Globus pallidus (tissue), 1 donor: Measurements from ENCODE around the gene CD83.
"Not testable (repeated sequence)": the region's sequence is repeated elsewhere in the genome, so short reads cannot be mapped to it uniquely, and the experiment has no call there.

Experiments
- DNase-seq: peaks from one replicate; pipeline ENCODE4 v3.0.0-alpha.2; 2015; ENCODE audit warnings: low spot score

Gene CD83, protein sequence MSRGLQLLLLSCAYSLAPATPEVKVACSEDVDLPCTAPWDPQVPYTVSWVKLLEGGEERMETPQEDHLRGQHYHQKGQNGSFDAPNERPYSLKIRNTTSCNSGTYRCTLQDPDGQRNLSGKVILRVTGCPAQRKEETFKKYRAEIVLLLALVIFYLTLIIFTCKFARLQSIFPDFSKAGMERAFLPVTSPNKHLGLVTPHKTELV

DNA sequence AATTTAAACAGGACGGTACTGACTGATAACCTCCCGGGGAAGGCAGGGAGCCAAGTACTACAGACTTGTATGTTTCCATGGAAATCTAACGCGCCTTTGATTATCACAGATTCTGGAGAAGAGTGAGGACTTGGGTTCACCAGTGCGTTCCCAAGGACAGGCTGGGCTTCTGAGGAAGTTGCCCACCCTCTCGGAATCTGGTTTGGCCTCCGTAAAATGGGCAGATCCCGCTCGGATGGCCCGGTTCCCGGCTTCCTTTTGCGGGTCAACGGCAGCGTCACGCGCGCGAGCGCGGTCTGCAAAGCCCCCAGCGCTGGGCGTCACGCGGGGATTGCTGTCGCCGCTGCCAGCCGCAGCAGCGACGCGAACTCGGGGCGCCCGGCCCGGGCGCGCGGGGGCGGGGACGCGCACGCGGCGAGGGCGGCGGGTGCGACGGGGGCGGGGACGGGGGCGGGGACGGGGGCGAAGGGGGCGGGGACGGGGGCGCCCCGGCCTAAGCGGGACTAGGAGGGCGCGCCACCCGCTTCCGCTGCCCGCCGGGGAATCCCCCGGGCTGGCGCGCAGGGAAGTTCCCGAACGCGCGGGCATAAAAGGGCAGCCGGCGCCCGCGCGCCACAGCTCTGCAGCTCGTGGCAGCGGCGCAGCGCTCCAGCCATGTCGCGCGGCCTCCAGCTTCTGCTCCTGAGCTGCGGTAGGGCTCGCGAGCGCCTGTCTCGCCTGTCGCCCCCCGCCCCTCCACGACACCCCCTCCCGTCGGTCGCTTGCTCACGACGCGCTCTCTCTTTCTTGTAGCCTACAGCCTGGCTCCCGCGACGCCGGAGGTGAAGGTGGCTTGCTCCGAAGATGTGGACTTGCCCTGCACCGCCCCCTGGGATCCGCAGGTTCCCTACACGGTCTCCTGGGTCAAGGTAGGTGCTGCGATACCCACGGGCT is at the start of gene CD83:
TSS of gene CD83 (plus strand) at position 615 of the 933 bp plus-strand sequence. CDS start at position 655, 40 bp downstream.
- DNase-seq = peak; percentile 55

GRCh38 chr6:14068133-14068532 is 49.4 kb upstream of the CD83 start:
- DNase-seq = no peak

- DNase-seq = no peak
These were observed 48.9 kb upstream of the CD83 start for GRCh38 chr6:14068623-14069022.

GRCh38 chr6:14070457-14070856 is 47.1 kb upstream of the CD83 start:
- DNase-seq = no peak

DNA sequence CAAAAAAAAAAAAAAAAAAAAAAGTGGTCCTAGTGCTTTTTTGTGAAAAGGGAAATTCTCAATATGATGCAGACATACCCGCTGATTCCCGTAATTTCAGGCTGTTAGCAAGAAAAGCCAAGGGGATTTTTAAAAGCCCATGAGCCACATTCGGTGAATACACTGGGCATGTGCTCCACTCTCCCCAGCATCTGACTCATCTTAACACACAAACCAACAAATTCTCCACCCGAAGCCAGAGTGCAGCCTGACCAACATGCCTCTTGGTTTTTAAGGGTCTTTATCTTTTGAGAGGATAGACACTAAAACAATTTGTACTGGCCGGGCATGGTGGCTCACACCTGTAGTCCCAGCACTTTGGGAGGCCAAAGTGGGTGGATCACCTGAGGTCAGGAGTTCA is 45.5 kb upstream of the CD83 start:
- DNase-seq = no peak

GRCh38 chr6:14073561-14074354 is 43.8 kb upstream of the CD83 start:
- DNase-seq = not testable (repeated sequence)

DNA sequence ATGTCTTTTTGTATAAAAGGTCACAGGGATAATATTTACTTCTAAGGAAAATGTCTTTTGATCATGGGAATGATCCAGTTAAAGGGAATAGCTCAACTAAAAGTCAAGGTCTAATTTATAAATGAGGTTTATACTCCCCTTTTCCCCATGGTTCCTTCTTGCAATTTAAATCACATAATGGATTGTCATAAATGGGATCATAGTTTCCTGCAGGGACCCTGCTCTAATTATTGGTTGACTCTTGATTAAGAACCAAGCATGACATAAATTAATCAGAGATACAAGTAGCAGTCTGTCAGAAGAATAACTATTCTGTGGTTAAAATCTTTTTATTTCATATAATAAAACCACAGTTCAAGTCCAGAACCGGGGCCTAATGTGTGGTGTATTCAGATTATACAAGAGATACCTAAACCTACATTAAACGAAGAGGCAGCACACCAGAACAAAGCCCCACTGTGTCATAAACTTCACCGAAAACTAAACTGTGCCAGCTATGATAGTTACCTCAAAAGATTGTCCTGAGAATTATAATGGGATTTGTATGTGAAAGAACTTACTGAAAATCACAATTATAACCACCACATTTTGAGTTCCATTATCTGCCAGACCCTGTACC is 43.0 kb upstream of the CD83 start:
- DNase-seq = no peak

- DNase-seq = peak; percentile 24
These were observed 42.5 kb upstream of the CD83 start for GRCh38 chr6:14075095-14075503.

- no peak for DNase-seq
These were observed 40.2 kb upstream of the CD83 start for GRCh38 chr6:14077193-14077867.

- DNase-seq = peak; percentile 14
These were observed 38.1 kb upstream of the CD83 start for GRCh38 chr6:14079433-14079832.

DNA sequence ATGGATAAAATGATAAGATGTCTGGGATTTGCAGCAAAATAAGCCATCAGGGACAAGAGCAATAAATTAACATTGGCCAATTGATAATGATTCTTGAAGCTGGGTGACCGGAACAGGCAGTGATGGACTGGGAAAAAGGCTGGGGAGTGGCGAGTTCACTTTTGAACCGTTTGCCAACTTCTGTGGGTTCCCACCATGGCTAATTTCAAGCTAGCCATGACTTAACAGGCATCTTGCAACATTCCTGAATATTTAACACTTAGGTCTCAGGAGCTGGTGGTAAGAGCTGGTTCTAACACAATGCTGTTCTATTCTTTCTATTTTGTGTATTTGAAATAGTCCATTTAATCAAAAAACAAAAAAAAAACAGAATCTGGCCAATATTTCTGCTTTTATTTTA is 37.6 kb upstream of the CD83 start:
- DNase-seq = no peak

- no peak for DNase-seq
These were observed 36.4 kb upstream of the CD83 start for GRCh38 chr6:14081126-14081525.

GRCh38 chr6:14082771-14083170 is 34.8 kb upstream of the CD83 start:
- no peak for DNase-seq

DNA sequence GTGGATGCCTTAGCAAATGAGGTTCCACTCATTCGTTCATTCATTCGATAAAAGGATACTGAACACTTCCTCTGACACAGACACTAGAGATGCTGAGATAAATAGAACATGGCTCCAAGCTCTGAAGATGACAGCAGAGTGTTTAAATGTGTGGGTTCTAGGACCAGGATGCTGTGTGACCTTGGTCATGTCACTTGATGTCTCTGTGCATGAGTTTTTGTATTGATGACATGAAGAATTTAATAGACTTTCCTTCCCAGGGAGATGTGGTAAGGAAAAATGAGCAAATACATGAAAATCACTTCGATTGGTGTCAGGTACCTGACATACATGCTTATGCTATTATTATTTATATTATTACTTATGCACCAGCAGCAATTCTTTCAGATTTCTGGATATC is 34.3 kb upstream of the CD83 start:
- DNase-seq = no peak

DNA sequence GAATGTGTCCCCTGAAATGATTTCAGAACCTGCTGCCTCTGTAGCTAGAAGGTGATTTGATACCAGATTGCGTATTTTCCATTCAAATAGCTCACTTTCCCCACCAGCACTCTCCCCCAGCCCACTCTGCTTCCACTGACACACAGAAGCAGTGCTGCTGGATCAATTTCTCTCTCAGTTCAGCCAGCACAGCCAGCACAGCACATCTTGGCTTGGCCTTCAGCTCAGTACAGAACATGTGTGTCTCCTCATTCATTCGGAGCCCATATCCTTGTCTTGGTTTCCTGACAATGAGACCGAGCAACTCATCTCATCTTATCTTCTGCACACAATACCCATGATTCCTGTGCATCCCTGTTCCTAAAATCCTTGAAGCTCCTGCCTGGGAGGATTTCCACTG is 33.8 kb upstream of the CD83 start:
- no peak for DNase-seq

- no peak for DNase-seq
These were observed 33.2 kb upstream of the CD83 start for GRCh38 chr6:14084388-14084787.

GRCh38 chr6:14085176-14085787 is 32.3 kb upstream of the CD83 start:
- DNase-seq = no peak

- no peak for DNase-seq
These were observed 30.9 kb upstream of the CD83 start for GRCh38 chr6:14086701-14087100.

DNA sequence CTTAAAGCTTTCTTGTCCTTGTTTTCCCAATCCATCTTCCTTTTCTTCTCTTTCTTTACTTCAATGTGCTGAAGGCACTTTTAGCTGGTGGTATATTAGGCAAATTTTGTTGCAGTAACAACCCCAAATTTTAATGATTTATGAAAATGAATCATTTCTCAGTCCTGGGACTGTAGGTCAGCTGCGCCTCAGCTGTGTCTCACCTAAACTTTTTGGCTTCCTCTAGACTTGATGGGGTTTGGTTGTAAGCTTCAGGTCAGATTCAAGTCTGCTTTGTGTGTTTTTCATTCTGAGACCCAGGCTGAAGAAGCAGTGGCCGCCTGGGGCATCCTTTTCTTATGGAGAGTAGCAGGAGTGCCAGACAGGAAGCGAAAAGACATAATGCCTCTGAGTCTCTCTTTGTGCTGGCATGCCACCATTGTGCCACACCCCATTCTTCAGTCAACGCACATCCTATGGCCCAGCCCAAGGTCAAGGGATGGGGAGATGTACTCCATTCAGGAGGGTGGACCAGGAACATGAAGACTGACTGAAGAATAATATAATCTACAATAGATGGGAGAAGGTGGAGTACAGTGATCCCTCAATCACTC is 28.9 kb upstream of the CD83 start:
- no peak for DNase-seq

GRCh38 chr6:14089224-14089623 is 28.3 kb upstream of the CD83 start:
- DNase-seq = no peak
